ENCODE measurements around the gene FAM131A.

Gene FAM131A

DNA sequence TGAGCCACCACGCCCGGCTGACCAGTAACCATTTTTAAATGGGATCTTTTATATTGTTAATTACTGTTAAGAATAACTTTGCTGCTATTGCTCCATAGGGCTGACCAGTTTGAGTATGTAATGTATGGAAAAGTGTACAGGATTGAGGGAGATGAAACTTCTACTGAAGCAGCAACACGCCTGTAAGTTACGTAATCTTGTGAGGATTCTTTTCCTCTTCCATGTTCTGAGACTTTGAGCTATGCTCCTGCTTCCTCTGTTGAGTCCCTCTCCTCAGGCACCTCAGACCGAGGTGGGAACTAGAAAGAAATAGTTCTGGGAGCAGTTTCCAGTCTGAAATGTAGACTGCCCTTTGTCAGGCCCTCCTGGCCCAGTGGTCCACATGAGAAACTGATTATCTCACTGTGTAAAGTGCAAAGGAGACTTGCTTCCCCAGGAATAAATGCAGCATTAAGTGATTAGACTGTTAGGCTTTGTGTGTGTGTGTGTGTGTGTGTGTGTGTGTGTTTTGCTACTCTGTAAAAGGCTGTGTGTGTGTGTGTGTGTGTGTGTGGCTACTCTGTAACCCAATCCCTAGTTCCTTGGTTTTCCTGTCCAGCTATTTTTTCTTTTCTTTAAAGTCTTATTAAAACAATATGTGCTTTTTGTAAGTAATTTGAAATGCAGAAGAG lies 29.4 kb downstream of the FAM131A start:
- TF ChIP-seq, protein P1, sequence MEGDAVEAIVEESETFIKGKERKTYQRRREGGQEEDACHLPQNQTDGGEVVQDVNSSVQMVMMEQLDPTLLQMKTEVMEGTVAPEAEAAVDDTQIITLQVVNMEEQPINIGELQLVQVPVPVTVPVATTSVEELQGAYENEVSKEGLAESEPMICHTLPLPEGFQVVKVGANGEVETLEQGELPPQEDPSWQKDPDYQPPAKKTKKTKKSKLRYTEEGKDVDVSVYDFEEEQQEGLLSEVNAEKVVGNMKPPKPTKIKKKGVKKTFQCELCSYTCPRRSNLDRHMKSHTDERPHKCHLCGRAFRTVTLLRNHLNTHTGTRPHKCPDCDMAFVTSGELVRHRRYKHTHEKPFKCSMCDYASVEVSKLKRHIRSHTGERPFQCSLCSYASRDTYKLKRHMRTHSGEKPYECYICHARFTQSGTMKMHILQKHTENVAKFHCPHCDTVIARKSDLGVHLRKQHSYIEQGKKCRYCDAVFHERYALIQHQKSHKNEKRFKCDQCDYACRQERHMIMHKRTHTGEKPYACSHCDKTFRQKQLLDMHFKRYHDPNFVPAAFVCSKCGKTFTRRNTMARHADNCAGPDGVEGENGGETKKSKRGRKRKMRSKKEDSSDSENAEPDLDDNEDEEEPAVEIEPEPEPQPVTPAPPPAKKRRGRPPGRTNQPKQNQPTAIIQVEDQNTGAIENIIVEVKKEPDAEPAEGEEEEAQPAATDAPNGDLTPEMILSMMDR (IDR thresholded peaks at IDR 0.05; ENCODE audit: insufficient read depth, low read length, poor library complexity, severe bottlenecking): no peak
- no peak for TF ChIP-seq EZH2phosphoT487 (conservative IDR thresholded peaks at IDR 0.05; ENCODE audit: low read length)
- Histone ChIP-seq H2AFZ (ENCODE audit: low read depth, low read length, severe bottlenecking) (no peak overlapping the region), H3K9me3 (ENCODE audit: insufficient read depth, low read length) (no peaks in the 10 kb centered on the region), H3K79me2 (ENCODE audit: insufficient read depth, low read length) (peaks cover 20% of the 10 kb centered on the region), H3K27ac (ENCODE audit: low read depth, low read length) (no peak overlapping the region), H3K36me3 (ENCODE audit: low read length) (peaks cover 12% of the 10 kb centered on the region; the same call in 1 of the 2 replicates), H4K20me1 (ENCODE audit: low read depth, low read length) (no peaks in the 10 kb centered on the region; the same call in 1 of the 2 replicates), H3K9ac (ENCODE audit: low read length) (no peak overlapping the region), H3K27me3 (ENCODE audit: low read length) (no peaks in the 10 kb centered on the region), H3F3A (ENCODE audit: insufficient read depth) (peaks cover 6% of the 10 kb centered on the region), H3K9me2 (replicated peaks; ENCODE audit: insufficient read depth, low read length) (no peaks in the 10 kb centered on the region), H3K4me2 (ENCODE audit: low read depth, low read length, poor library complexity, severe bottlenecking) (no peak overlapping the region), H3K4me3 (ENCODE audit: insufficient read depth, low read length, poor library complexity, severe bottlenecking) (no peak overlapping the region)

DNA sequence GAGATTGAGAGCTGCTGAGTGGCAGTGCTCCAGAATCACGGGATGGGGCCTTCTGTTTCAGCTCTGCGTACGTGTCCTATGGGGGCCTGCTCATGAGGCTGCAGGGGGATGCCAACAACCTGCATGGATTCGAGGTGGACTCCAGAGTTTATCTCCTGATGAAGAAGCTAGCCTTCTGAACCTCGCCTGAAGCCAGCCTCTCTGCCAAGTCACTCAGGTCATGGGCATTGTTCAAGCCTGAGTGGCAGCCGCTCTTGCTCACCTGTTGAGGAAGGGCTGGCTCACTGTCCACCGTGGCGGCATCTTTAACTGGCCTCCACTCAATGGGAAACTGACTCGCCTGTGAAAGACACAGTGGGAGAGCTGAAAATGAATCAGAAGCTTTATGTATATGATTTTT lies 30.7 kb downstream of the FAM131A start:
- TF ChIP-seq EZH2phosphoT487 (conservative IDR thresholded peaks at IDR 0.05; ENCODE audit: low read length): no peak
- TF ChIP-seq, protein P1 (IDR thresholded peaks at IDR 0.05; ENCODE audit: insufficient read depth, low read length, poor library complexity, severe bottlenecking): no peak
- no peak overlapping the region for H3K4me3 ChIP-seq (ENCODE audit: insufficient read depth, low read length, poor library complexity, severe bottlenecking)
- H3K9me2 ChIP-seq (replicated peaks; ENCODE audit: insufficient read depth, low read length): no peaks in the 10 kb centered on the region
- no peaks in the 10 kb centered on the region; the same call in 1 of the 2 replicates for H4K20me1 ChIP-seq (ENCODE audit: low read depth, low read length)
- H3K79me2 ChIP-seq (ENCODE audit: insufficient read depth, low read length): peaks cover 20% of the 10 kb centered on the region
- H3K36me3 ChIP-seq (ENCODE audit: low read length): peaks cover 12% of the 10 kb centered on the region; the same call in 1 of the 2 replicates
- no peak overlapping the region for H3K9ac ChIP-seq (ENCODE audit: low read length)
- no peaks in the 10 kb centered on the region for H3K27me3 ChIP-seq (ENCODE audit: low read length)
- no peak overlapping the region for H3K27ac ChIP-seq (ENCODE audit: low read depth, low read length)
- no peak overlapping the region for H3K4me2 ChIP-seq (ENCODE audit: low read depth, low read length, poor library complexity, severe bottlenecking)
- H3F3A ChIP-seq (ENCODE audit: insufficient read depth): peaks cover 10% of the 10 kb centered on the region
- no peaks in the 10 kb centered on the region for H3K9me3 ChIP-seq (ENCODE audit: insufficient read depth, low read length)
- H2AFZ ChIP-seq (ENCODE audit: low read depth, low read length, severe bottlenecking): no peak overlapping the region

DNA sequence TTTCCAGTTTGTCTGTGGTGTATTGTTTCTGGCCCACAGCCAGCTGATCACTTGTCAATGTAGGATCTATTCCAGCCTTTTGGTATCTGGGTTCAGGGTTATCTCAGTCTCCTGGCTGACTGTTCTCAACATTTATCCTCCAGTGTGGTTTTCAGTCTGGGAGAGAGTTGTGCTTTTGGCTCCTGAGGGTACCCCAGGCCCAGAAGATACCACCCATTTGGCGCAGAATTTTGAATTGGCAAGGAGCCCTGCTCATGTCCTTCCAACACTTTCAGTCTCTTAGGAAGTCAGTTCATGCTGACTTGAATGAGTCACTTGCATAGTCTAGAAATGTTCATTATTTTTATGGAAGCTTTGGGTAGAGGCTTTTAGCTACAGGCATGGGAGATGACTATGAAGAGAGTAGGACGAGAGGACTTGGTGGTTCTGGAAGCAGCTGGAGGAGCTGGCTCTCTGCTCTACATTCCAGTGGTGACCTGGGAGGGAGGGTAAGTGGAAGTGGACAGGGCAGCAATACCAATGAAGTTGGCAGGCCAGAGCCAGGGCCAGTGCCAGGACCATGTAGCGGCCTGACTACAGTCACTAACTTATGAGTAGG lies 31.3 kb downstream of the FAM131A start:
- H3K27ac ChIP-seq (ENCODE audit: low read depth, low read length): no peak overlapping the region
- no peak for TF ChIP-seq EZH2phosphoT487 (conservative IDR thresholded peaks at IDR 0.05; ENCODE audit: low read length)
- TF ChIP-seq, protein P1 (IDR thresholded peaks at IDR 0.05; ENCODE audit: insufficient read depth, low read length, poor library complexity, severe bottlenecking): no peak
- no peaks in the 10 kb centered on the region; the same call in 1 of the 2 replicates for H4K20me1 ChIP-seq (ENCODE audit: low read depth, low read length)
- peaks cover 10% of the 10 kb centered on the region for H3F3A ChIP-seq (ENCODE audit: insufficient read depth)
- no peak overlapping the region for H3K9ac ChIP-seq (ENCODE audit: low read length)
- H3K4me2 ChIP-seq (ENCODE audit: low read depth, low read length, poor library complexity, severe bottlenecking): no peak overlapping the region
- H2AFZ ChIP-seq (ENCODE audit: low read depth, low read length, severe bottlenecking): no peak overlapping the region
- H3K79me2 ChIP-seq (ENCODE audit: insufficient read depth, low read length): peaks cover 16% of the 10 kb centered on the region
- H3K4me3 ChIP-seq (ENCODE audit: insufficient read depth, low read length, poor library complexity, severe bottlenecking): no peak overlapping the region
- no peaks in the 10 kb centered on the region for H3K9me2 ChIP-seq (replicated peaks; ENCODE audit: insufficient read depth, low read length)
- H3K27me3 ChIP-seq (ENCODE audit: low read length): no peaks in the 10 kb centered on the region
- peaks cover 12% of the 10 kb centered on the region; the same call in 1 of the 2 replicates for H3K36me3 ChIP-seq (ENCODE audit: low read length)
- H3K9me3 ChIP-seq (ENCODE audit: insufficient read depth, low read length): no peaks in the 10 kb centered on the region

All from SU-DHL-6 (cell line).